ENCODE results near the gene HRG.
A peak's percentile ranks its signal among the peaks of the same experiment; 100 is the strongest.

Gene HRG

DNA sequence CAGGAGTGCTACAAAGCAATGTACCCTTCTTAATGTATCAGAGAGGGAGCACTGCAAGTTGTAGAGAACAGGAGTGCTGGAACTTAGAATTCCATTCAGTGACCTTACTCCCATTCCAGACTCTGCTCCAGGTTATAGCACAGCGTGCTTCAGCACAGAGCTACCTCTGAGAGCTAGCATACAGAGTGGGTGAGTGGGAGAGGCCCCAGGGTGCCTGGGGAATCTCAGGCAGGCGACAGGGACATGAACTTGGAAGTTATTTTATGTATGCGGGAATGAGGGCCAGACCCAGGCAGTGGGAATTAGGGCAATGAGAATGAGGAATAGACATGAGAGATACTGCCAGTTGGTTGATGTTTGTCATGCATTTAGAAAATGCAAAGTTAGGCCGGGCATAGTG is 47.7 kb downstream of the HRG start:
- Histone ChIP-seq H3K4me3 (ENCODE audit: low read depth, low read length) (no peak overlapping the region), H3K79me2 (no peaks in the 10 kb centered on the region), H3K4me1 (no peaks in the 10 kb centered on the region), H3K4me2 (ENCODE audit: low read length) (no peak overlapping the region), H3K9ac (no peak overlapping the region), H3K36me3 (ENCODE audit: control insufficient read depth, insufficient read depth, low read length) (no peaks in the 10 kb centered on the region), H3K27me3 (ENCODE audit: control insufficient read depth, insufficient read depth, low read length) (no peaks in the 10 kb centered on the region), H2AFZ (no peak overlapping the region), H3K9me3 (ENCODE audit: control insufficient read depth, low read length) (no peaks in the 10 kb centered on the region), H3K27ac (no peak overlapping the region)
- TF ChIP-seq, protein P1, sequence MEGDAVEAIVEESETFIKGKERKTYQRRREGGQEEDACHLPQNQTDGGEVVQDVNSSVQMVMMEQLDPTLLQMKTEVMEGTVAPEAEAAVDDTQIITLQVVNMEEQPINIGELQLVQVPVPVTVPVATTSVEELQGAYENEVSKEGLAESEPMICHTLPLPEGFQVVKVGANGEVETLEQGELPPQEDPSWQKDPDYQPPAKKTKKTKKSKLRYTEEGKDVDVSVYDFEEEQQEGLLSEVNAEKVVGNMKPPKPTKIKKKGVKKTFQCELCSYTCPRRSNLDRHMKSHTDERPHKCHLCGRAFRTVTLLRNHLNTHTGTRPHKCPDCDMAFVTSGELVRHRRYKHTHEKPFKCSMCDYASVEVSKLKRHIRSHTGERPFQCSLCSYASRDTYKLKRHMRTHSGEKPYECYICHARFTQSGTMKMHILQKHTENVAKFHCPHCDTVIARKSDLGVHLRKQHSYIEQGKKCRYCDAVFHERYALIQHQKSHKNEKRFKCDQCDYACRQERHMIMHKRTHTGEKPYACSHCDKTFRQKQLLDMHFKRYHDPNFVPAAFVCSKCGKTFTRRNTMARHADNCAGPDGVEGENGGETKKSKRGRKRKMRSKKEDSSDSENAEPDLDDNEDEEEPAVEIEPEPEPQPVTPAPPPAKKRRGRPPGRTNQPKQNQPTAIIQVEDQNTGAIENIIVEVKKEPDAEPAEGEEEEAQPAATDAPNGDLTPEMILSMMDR (IDR thresholded peaks at IDR 0.05): no peak

DNA sequence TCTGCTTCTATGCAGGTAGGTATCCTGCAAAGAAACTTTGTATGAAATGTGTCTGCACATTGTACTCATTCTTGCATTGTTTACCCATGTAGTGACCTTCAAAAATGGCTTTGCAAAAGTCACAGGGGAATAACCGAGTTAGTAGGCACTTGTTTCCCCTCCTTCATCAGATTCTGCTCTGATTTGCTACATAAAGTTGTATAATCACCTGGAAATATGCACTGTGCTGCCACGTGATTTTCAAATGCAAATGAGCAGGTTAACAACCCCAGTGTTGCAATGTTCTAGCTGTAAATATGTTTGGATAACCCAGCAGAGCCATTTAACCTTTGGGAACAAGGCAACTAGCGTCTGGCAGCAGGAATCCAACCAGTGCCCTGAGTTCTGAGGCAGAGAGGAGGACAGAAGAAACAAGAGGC is 51.2 kb downstream of the HRG start, which contains the start of gene KNG1:
Gene KNG1 (plus strand): TSS at position 321 of the 419 bp plus-strand sequence. CDS start 184 bp downstream, outside the sequence.
- Histone ChIP-seq H2AFZ (no peak within 1 kb of the TSS), H3K36me3 (ENCODE audit: control insufficient read depth, insufficient read depth, low read length) (no peaks in the 10 kb centered on the region), H3K27me3 (ENCODE audit: control insufficient read depth, insufficient read depth, low read length) (no peaks in the 10 kb centered on the region), H3K9ac (no peak within 1 kb of the TSS), H3K4me1 (no peaks in the 10 kb centered on the region), H3K79me2 (no peaks in the 10 kb centered on the region), H3K4me2 (ENCODE audit: low read length) (no peak within 1 kb of the TSS), H3K27ac (no peak within 1 kb of the TSS), H3K9me3 (ENCODE audit: control insufficient read depth, low read length) (no peaks in the 10 kb centered on the region), H3K4me3 (ENCODE audit: low read depth, low read length) (no peak within 1 kb of the TSS)
- TF ChIP-seq, protein P1 (IDR thresholded peaks at IDR 0.05): no peak

DNA sequence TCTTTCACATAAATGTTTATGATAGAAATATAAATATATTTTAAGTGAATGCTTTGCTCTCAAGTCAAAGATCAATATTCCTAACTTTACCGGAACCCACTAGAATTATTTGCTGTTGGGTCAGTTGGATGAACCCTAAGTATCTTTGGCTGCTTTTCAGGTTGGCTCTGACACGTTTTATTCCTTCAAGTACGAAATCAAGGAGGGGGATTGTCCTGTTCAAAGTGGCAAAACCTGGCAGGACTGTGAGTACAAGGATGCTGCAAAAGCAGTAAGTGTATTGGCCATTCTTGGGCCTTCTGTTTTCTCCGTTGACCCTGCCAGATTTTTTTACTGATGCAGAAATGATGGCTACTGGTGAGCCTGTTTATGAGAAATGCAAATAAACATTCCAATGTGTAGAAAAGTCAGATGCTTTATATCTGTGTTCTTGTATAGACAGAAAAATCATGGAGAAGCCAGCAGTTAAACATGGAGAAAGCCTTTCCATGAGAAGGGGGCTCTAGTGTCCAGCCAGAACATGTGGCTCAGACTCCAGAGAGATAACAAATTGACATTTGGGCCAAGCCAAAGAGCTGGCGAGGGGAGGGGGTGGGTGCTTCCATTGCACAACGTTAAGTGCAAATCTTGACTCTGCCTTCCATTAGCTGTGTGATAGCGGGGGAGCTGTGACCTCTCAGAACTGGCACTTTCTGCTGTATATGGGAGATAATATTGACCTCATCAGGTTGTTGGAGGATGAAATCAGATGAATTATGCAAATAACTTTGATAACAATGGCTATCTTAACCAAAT is 54.3 kb downstream of the HRG start:
- Histone ChIP-seq H3K27me3 (ENCODE audit: control insufficient read depth, insufficient read depth, low read length) (no peaks in the 10 kb centered on the region), H3K27ac (no peak overlapping the region), H3K9ac (no peak overlapping the region), H3K36me3 (ENCODE audit: control insufficient read depth, insufficient read depth, low read length) (no peaks in the 10 kb centered on the region), H3K9me3 (ENCODE audit: control insufficient read depth, low read length) (no peaks in the 10 kb centered on the region), H3K4me3 (ENCODE audit: low read depth, low read length) (no peak overlapping the region), H3K4me1 (no peaks in the 10 kb centered on the region), H3K79me2 (no peaks in the 10 kb centered on the region), H3K4me2 (ENCODE audit: low read length) (no peak overlapping the region), H2AFZ (no peak overlapping the region)
- TF ChIP-seq, protein P1 (IDR thresholded peaks at IDR 0.05): no peak

DNA sequence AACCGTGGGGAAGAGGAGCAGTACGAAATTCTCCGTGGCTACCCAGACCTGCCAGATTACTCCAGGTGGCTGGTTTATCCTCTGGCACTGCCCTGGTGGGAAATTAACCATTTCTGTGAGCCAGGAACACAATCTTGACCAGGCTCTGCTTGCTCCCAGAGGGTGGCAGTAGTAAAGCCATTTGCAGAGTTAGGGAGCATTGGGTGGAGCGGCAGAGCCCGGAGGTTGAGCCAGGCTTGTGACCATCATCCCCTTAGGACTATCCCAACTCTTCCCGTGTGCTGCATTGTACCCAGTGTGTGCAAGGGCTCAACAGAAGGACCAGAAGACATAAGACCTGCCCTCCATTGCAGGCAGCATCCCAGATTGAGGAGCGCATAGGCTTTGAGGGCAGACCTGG is 56.6 kb downstream of the HRG start:
- no peaks in the 10 kb centered on the region for H3K27me3 ChIP-seq (ENCODE audit: control insufficient read depth, insufficient read depth, low read length)
- TF ChIP-seq, protein P1 (IDR thresholded peaks at IDR 0.05): no peak
- no peaks in the 10 kb centered on the region for H3K36me3 ChIP-seq (ENCODE audit: control insufficient read depth, insufficient read depth, low read length)
- H3K9ac ChIP-seq: no peak overlapping the region
- H2AFZ ChIP-seq: peak overlapping the region; percentile 53
- H3K4me2 ChIP-seq (ENCODE audit: low read length): no peak overlapping the region
- no peaks in the 10 kb centered on the region for H3K4me1 ChIP-seq
- H3K4me3 ChIP-seq (ENCODE audit: low read depth, low read length): no peak overlapping the region
- no peaks in the 10 kb centered on the region for H3K79me2 ChIP-seq
- H3K27ac ChIP-seq: no peak overlapping the region
- no peaks in the 10 kb centered on the region for H3K9me3 ChIP-seq (ENCODE audit: control insufficient read depth, low read length)

DNA sequence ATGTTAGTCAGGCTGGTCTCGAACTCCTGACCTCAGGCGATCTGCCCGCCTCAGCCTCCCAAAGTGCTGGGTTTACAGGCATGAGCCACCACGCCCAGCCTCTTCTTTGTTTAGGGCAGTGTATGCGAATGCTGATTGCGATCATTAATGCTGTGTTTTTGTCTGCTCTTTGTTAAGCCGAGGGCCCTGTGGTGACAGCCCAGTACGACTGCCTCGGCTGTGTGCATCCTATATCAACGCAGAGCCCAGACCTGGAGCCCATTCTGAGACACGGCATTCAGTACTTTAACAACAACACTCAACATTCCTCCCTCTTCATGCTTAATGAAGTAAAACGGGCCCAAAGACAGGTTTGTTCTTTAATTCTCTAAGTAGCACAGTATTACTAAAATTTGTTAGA is 59.1 kb downstream of the HRG start:
- Histone ChIP-seq H3K9me3 (ENCODE audit: control insufficient read depth, low read length) (no peaks in the 10 kb centered on the region), H3K9ac (no peak overlapping the region), H3K4me2 (ENCODE audit: low read length) (no peak overlapping the region), H3K27ac (no peak overlapping the region), H3K79me2 (no peaks in the 10 kb centered on the region), H3K4me3 (ENCODE audit: low read depth, low read length) (no peak overlapping the region), H3K4me1 (no peaks in the 10 kb centered on the region), H2AFZ (no peak overlapping the region), H3K36me3 (ENCODE audit: control insufficient read depth, insufficient read depth, low read length) (no peaks in the 10 kb centered on the region), H3K27me3 (ENCODE audit: control insufficient read depth, insufficient read depth, low read length) (no peaks in the 10 kb centered on the region)
- TF ChIP-seq, protein P1 (IDR thresholded peaks at IDR 0.05): no peak

All from parathyroid adenoma (tissue), 2 donors.